ENCODE measurements around the gene TKT.

Gene TKT

GRCh38 chr3:53199834-53200233 lies 56.0 kb downstream of the TKT start:
- TF ChIP-seq SIN3A (IDR thresholded peaks at IDR 0.05; ENCODE audit: borderline replicate concordance, insufficient read depth, low read length) (no peak), TAF1 (IDR thresholded peaks at IDR 0.05; ENCODE audit: borderline replicate concordance, insufficient read depth, low read length) (no peak), FOXP2 (optimal IDR thresholded peaks at IDR 0.05; ENCODE audit: borderline replicate concordance, extremely low read depth, extremely low read length, insufficient read depth) (no peak), POLR2AphosphoS5 (IDR thresholded peaks at IDR 0.05; ENCODE audit: low read depth, low read length) (no peak)
- TF ChIP-seq, protein P1, sequence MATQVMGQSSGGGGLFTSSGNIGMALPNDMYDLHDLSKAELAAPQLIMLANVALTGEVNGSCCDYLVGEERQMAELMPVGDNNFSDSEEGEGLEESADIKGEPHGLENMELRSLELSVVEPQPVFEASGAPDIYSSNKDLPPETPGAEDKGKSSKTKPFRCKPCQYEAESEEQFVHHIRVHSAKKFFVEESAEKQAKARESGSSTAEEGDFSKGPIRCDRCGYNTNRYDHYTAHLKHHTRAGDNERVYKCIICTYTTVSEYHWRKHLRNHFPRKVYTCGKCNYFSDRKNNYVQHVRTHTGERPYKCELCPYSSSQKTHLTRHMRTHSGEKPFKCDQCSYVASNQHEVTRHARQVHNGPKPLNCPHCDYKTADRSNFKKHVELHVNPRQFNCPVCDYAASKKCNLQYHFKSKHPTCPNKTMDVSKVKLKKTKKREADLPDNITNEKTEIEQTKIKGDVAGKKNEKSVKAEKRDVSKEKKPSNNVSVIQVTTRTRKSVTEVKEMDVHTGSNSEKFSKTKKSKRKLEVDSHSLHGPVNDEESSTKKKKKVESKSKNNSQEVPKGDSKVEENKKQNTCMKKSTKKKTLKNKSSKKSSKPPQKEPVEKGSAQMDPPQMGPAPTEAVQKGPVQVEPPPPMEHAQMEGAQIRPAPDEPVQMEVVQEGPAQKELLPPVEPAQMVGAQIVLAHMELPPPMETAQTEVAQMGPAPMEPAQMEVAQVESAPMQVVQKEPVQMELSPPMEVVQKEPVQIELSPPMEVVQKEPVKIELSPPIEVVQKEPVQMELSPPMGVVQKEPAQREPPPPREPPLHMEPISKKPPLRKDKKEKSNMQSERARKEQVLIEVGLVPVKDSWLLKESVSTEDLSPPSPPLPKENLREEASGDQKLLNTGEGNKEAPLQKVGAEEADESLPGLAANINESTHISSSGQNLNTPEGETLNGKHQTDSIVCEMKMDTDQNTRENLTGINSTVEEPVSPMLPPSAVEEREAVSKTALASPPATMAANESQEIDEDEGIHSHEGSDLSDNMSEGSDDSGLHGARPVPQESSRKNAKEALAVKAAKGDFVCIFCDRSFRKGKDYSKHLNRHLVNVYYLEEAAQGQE (IDR thresholded peaks at IDR 0.05; ENCODE audit: insufficient read depth in 1 of 2, low read depth in 2 of 2, low read length in 2 of 2) = no peak

GRCh38 chr3:53198996-53199395 lies 56.8 kb downstream of the TKT start:
- TF ChIP-seq FOXP2 (optimal IDR thresholded peaks at IDR 0.05; ENCODE audit: borderline replicate concordance, extremely low read depth, extremely low read length, insufficient read depth) (no peak), SIN3A (IDR thresholded peaks at IDR 0.05; ENCODE audit: borderline replicate concordance, insufficient read depth, low read length) (no peak), TAF1 (IDR thresholded peaks at IDR 0.05; ENCODE audit: borderline replicate concordance, insufficient read depth, low read length) (no peak), POLR2AphosphoS5 (IDR thresholded peaks at IDR 0.05; ENCODE audit: low read depth, low read length) (no peak)
- TF ChIP-seq, protein P1 (IDR thresholded peaks at IDR 0.05; ENCODE audit: insufficient read depth in 1 of 2, low read depth in 2 of 2, low read length in 2 of 2) = no peak

- no peak for TF ChIP-seq FOXP2 (optimal IDR thresholded peaks at IDR 0.05; ENCODE audit: borderline replicate concordance, extremely low read depth, extremely low read length, insufficient read depth)
- no peak for TF ChIP-seq TAF1 (IDR thresholded peaks at IDR 0.05; ENCODE audit: borderline replicate concordance, insufficient read depth, low read length)
These were observed 57.4 kb downstream of the TKT start for GRCh38 chr3:53198256-53198977.

DNA sequence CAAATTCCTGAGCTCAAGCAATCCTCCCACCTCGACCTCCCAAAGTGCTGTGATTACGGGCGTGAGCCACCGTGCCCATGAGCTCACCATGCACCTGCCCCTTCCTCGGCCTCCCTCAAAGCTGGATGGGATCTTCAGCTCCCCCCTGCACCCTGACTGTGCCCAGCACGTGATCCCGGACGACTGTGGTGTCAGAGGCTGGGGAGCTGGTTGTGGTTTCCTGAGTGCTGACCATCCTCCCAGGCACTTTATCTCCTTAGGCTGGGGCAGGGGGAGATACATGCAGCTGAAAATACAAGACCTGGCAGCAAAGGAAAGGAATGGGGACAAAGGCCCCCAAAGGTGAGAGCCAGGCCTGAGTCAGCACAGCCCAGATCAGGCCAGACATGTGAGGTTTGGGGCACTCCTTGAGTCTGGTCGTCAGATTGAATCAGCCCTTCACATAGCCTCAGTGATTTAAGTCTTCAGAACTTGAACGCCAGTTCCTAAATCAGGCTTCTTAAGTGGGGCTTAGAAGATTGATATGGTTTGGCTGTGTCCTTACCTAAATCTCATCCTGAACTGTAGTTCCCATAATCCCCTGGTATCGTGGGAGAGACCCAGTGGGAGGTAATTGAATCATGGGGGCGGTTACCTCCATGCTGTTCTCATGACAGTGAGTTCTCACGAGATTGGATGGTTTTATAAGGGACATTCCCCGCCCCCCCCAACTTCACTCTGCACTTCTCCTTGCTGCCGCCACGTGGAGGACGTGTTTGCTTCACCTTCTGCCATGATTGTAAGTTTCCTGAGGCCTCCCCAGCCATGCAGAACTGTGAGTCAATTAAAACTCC lies 59.0 kb downstream of the TKT start:
- TF ChIP-seq TAF1 (IDR thresholded peaks at IDR 0.05; ENCODE audit: borderline replicate concordance, insufficient read depth, low read length) = no peak
- no peak for TF ChIP-seq FOXP2 (optimal IDR thresholded peaks at IDR 0.05; ENCODE audit: borderline replicate concordance, extremely low read depth, extremely low read length, insufficient read depth)
- TF ChIP-seq, protein P1 (IDR thresholded peaks at IDR 0.05; ENCODE audit: insufficient read depth in 1 of 2, low read depth in 2 of 2, low read length in 2 of 2) = no peak
- TF ChIP-seq SIN3A (IDR thresholded peaks at IDR 0.05; ENCODE audit: borderline replicate concordance, insufficient read depth, low read length) = no peak
- no peak for TF ChIP-seq POLR2AphosphoS5 (IDR thresholded peaks at IDR 0.05; ENCODE audit: low read depth, low read length)

GRCh38 chr3:53195602-53196574 lies 59.9 kb downstream of the TKT start:
- TF ChIP-seq FOXP2 (optimal IDR thresholded peaks at IDR 0.05; ENCODE audit: borderline replicate concordance, extremely low read depth, extremely low read length, insufficient read depth) (peak; percentile 79), SIN3A (IDR thresholded peaks at IDR 0.05; ENCODE audit: borderline replicate concordance, insufficient read depth, low read length) (no peak), POLR2AphosphoS5 (IDR thresholded peaks at IDR 0.05; ENCODE audit: low read depth, low read length) (no peak), TAF1 (IDR thresholded peaks at IDR 0.05; ENCODE audit: borderline replicate concordance, insufficient read depth, low read length) (no peak)
- TF ChIP-seq, protein P1 (IDR thresholded peaks at IDR 0.05; ENCODE audit: insufficient read depth in 1 of 2, low read depth in 2 of 2, low read length in 2 of 2) = no peak
